Measurements from ENCODE around the gene CLIC5.

Gene CLIC5

DNA sequence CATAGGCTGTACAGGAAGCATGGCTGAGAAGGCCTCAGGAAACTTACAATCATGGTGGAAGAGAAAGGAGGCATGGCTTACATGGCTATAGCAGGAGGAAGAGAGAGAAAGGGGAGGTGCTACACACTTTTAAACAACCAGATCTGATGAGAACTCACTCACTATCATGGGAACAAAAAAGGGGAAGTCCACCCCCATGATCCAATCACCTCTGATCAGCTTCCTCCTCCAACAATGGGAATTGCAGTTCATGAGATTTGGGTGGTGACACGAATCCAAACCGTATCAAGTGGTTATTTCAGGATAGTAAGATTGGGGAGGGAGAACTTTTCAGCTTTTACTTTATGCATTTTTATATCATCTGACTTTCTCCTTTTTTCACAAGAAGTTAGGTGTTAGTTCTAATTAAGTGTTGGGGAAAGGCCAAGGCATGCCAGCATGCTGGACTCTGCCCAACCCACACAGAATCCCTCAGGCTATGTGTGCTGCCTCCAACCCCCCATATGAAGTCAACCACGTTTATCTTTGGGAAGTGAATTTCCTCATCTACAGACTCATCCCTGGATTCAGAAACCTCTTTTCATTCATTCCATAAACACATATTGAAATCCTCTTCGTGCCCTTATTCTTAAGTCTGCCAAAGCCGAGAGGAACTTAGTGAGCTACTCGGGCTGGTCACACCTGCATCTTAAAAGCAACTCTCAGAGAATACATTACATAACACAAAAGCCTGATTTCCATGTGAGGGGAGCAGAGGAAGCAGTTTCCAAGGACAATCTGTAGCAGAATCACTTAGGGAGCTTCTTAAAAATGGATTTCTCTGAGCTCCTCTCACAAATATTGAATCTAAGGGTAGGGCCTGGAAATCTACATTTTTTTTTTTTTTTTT is 16.7 kb upstream of the CLIC5 start:
- DNase-seq = no peak

- DNase-seq = no peak
Measured at GRCh38 chr6:46029602-46030001, 13.9 kb upstream of the CLIC5 start.

GRCh38 chr6:46026307-46026706 is 10.6 kb upstream of the CLIC5 start:
- no peak for DNase-seq

DNA sequence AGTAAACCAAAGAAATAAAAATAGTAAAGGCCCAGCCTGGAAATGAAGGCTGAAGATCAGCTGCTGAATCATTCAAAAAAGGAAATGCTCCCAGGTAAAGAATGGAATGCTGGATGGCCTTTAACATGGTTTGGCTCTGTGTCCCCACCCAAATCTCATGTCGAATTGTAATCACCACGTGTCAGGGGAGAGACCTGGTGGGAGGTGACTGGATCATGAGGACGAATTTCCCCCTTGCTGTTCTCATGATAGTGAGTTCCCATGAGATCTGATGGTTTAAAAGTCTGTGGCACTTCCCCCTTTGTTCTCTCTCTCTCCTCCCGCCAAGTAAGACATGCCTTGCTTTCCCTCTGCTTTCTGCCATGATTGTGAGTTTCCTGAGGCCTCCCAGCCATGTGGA is 9.9 kb upstream of the CLIC5 start:
- no peak for DNase-seq

DNA sequence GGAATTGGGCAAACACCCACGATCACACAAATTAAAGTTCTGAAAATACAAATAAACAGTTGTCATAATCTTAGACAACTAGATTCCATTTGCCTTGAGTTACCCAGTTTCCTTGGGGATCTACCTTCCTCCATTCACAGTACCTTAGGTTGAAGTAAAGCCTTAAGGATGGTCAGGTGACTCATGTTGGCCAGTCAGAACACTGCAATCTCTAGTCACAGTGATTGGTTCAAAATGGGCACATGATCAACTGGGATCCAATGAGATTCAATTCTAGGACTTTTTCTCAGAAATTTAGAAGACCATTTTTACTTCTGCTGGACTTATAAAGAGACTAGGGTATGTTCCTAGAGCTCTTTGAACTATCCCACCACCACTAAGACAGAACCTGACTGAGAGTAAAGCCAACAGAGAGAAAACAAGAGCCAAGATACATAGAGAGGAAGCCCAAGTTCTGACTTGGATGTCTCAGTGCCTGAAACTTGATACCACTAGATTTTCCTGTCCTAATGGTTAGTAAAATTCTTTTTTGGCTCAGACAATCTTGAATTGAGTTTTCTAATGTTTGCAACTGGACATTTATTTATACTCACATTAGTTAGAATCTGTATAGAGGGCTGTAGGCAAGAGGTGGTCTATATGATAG is 8.6 kb upstream of the CLIC5 start:
- DNase-seq = no peak

DNA sequence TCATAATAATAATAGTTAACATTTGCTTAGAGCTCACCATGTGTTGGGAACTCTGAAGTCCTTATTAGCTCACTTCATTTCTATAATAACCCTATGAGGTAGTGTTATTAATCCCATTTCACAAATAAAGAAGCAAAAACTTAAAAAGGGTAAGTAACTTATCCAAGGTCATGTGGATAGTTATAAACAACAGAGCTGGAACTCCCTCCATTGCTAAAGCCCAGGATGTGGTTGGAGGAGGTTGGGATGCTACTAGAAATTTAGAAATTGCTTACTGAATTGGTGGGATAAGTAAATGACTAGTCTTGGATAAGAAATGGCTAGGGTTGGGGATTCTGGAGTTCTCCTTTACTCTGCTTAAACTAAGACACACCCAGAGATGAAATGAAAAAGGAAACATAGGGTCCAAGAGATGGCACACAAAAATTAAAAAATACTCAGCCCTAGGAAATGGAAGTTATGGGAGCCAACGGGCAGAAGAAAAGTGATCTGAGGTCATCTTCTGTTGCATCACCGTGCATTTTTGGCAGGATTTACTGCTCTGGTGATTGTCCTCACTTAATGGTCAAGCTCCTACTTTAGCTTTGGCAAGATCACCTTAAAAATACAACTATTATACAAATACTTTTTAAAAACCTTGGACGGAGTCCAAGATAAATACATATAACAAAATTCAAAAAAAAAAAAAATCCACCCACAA is 7.7 kb upstream of the CLIC5 start:
- no peak for DNase-seq

DNA sequence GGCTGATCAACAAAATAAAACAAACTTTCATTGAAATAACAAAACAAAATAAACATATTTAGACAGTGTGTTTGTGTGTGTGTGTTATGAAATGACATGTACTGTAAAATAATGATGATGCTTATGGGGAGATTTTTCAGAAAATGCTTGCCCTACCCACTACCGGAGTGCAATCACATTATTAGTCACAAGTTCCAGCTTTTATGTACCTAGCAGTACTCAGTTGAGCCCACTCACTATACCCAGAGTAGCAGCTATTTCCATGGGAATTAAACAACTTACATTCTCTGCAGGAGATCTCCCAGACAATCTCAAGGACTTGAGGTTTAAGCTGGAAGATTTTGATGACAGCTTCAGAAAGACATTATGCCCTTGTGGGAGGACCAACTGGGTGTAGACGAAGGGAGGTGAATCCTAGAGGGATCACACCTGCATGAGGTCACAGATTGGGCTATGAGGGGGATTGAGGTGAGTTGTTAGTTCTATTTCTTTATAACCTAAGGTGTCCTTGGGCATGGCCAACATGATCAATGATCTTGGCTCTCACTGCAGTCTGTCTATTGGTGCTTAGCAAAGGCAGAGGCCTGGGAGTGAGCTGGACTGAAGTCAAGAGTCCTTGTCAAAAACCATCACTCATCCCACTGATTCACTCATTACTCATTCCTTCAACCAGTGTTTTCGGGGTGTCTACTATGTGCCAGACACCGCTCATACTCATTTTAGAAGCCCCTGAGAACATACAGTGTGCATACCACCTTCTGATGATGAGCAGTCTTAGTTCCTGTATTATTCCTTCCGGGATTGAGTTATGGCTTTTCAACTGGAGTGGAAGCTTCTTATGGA is 6.7 kb upstream of the CLIC5 start:
- DNase-seq = no peak

DNA sequence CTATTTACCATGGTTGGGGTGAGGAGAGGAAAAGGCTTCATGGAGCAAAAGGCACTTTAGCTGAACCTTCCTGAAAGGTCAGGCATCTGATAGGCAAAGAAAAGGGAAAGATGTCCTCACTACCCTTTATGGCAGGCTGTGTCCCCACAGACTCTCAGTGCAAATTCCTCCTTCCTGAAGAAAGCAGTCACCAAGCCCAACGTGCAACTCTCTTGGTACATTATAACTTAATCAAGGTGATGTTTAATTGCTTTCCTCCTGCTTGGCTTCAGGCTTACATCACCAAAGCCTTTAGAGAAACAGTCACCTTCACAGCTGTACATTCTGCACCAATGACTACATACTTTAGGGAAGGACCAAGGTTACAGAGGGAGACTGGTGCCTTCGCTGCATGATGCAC is 2.1 kb upstream of the CLIC5 start:
- DNase-seq = no peak

DNA sequence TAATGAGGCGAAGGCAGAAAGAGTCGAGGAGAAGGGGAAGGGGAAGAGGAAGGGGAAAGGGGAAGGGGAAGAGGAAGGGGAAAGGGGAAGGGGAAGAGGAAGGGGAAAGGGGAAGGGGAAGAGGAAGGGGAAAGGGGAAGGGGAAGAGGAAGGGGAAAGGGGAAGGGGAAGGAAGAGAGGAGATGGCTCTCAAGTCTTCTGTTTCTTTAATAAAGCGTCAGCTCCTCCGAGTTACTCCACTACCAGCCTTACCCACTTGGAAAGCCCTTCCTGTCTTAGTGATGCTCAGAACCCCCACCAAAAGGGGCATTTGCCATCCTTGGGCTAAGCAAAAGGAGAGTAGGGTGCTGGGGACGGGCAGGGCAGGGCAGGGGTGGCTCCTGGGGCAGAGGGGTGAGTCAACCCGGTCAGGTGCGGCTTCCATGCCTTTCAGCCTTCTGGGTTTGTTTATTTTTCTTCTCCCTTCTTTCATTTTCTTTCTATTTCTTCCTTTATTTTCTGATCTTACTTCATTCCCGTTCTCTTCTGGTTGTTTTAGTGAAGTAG is 476 bp upstream of the CLIC5 start:
- no peak for DNase-seq

GRCh38 chr6:46014511-46015118 is 1.0 kb downstream of the CLIC5 start:
- no peak for DNase-seq

DNA sequence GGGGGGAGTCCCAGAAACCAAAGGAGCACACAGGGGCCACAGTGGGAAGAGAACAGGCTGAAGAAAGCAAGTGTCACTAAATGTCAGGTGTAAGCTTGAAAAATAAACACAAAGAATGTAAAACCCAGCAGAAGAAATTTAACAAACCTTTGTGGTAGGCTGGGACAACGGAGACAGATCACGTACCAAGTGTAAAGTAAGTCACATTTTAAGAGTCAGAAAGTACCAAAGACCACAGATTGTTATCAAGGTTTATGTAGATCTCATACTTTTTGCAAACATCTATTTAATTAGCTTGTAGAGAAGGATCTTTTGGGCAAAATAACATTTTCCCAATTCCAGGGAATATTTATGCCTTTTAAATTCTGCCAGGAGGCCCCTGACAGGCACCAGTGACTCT is 1.6 kb downstream of the CLIC5 start:
- no peak for DNase-seq

DNA sequence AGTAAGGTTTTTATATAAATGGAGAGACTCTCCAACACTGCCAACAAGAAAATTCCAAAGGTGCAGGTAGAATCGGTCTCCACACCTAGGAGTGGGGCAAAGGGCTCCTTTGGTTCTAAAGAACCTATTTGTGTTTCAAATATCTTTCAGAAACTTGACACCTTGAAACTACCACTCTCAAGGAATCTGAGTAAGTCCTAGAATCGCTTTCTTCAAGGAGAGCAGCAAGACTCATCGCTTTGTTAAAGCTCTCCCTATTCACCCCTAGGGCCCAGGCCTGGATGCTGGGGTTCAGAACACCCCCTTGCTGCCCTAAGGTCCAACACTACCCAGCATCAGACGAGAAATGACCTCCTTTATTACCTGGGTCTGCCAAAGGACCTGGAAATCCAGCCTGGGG is 2.0 kb downstream of the CLIC5 start:
- DNase-seq = no peak

GRCh38 chr6:46012834-46013233 is 2.8 kb downstream of the CLIC5 start:
- DNase-seq = no peak

GRCh38 chr6:46011188-46012085 is 4.2 kb downstream of the CLIC5 start:
- no peak for DNase-seq

GRCh38 chr6:46010771-46011170 is 4.9 kb downstream of the CLIC5 start:
- no peak for DNase-seq

DNA sequence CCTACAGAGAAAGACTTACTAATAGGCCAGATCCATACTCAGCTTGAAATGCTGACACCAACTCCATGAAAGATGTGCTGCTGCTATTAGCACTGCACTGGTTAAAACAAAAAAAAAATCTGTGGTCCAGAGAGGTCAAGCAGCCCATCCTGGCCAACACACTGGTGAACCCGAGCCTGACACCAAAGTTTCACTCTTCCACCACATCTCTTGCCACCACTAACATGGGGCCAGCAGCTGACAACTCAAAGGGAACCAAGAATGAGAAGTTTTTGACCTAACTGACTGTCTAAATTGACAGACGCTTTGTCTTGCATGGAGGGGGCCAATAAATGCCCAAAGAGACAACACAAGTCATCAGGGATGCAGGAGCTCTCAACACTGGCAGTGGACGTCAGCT is 5.4 kb downstream of the CLIC5 start:
- no peak for DNase-seq

DNA sequence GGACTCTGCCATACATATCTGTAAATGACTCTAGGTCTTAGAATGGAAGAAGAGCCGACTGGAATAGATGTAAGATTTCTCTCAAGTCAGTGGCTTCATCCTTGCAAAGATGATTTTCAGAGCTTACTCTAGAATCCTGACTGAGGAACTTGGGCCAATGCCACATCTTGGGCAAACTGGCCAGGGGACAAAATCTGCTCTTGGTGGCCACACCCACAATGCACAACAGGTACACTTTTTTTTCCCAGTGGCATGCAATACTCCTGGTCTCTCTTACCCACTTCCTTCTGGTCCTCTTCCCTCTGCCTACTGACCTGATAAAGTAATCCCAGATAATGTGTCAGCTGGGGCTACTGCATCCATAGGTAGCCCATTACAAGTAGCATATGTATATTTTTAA is 13.4 kb downstream of the CLIC5 start:
- no peak for DNase-seq

DNA sequence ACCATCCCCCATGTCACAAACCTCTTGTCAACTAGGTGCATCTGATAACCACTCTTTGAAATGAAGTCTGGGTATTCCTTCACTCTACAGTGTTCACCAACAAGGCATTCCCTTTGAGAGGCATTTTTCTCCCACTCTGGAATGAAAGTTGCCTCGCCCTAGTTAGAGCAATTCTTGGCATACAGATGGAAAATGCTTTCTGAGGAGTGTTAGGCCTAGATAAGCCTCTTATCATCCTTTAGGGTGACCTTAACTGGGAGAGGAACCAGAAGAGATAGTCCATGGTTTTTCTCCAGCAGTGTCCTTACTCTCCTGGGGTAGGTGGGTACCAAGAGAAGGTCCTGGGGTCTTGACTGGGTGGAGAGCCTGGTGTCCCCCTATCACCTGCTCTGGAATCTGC is 14.8 kb downstream of the CLIC5 start:
- DNase-seq = no peak

DNA sequence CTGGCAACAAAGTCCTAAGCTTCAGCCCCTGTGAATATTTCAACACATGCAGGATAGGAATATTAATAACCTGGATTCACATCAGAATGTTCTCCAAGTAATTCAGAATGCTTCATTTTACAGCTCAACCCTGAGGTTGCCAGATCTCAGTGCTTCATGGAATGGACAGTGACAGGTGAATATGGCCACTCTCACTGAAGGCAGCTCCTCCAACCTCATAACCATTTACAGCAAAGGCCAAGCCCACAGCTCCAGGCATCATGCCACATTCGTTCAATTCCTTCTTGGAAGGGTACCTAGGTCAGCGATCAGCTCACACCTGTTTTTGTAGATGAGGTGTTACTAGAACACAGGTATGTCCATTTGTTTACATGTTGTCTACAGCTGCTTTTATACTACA is 17.1 kb downstream of the CLIC5 start:
- DNase-seq = no peak

DNA sequence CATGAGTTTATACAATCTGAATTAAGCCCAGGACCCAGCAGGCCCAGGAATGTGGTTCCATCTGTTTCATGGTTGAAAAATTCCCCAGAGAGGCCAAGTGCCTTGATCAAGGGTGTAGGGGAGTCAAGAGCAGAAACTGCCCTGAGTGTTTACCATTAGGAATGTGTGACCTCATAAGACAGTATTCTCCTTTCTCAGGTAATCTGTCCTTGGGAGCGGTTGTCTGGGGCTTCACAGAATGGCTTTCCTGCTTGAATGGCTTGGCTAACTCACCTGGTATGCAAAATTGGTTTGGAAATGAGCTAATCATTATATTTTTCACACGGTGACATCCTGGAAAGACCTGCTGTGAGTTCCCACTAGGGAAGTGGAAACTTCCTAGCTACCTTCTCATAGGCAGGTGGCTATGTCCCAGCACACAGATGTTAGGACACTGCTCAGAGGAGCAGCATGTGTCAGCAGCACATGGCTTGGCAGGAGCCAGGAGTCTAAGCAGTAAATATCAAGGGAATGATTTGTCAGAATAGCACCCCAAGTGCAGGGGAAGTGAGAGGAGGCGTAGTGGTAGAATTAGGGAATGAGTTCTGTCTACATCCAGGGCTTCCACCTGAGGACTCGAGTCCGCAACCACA is 17.7 kb downstream of the CLIC5 start:
- no peak for DNase-seq

DNA sequence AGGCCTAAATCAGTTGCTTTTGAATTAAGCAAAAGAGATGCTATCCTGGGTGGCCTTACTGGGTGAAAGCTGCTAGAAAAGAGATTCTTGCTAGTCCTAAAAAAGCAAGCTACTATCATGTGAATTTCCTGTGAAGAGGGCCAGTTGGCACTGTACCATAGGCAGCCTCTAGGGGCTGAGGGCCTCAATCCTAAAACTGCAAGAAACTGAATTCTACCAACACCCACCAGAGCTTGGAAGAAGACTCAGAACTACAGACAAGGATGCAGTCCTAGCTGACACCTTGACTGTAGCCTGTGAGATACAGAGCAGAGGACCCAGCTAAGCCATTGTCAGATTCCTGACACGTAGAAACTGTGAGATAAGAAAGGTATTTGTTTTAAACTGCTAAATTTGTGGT is 24.5 kb downstream of the CLIC5 start:
- no peak for DNase-seq
